Chondrocyte (in vitro differentiated cells): Measurements from ENCODE around the gene GAS6. TPM values are rescaled to one million over a fixed set of nuclear protein-coding genes. Genes with fewer than 3 reads are reported as not detected.

Experiments used
- DNase-seq: peaks from one replicate; pipeline ENCODE4 v3.0.0; 2021; ENCODE audit warnings: mixed read lengths, low spot score
- H3K27ac Mint-ChIP-seq: one replicate; pipeline ENCODE4 v1.8.0; 2021; ENCODE audit warnings: mild to moderate bottlenecking, moderate library complexity, mixed read lengths; ENCODE audit not compliant: unreplicated experiment
- H3K27me3 Mint-ChIP-seq: 2 replicates; pipeline ENCODE4 v1.8.0; 2021; ENCODE audit warnings: low read depth, mixed read lengths
- H3K36me3 Mint-ChIP-seq: 2 replicates; pipeline ENCODE4 v1.8.0; 2021; ENCODE audit warnings: low read depth, mixed read lengths
- H3K4me1 Mint-ChIP-seq: 2 replicates; pipeline ENCODE4 v1.8.0; 2021; ENCODE audit warnings: low read depth, mild to moderate bottlenecking, mixed read lengths
- H3K4me3 Mint-ChIP-seq: one replicate; pipeline ENCODE4 v1.8.0; 2021; ENCODE audit warnings: mild to moderate bottlenecking, moderate library complexity, mixed read lengths; ENCODE audit not compliant: unreplicated experiment
- H3K9me3 Mint-ChIP-seq: 2 replicates; pipeline ENCODE4 v1.8.0; 2021; ENCODE audit warnings: low read depth, mixed read lengths
- CTCF ChIP-seq: fragments of 200-600 bp; sonication (generic); IDR thresholded peaks from 2 replicates; pipeline ENCODE4 v1.5.0; 2021; ENCODE audit warnings: antibody characterized with exemption, mild to moderate bottlenecking, moderate library complexity
- total RNA-seq: library from RNA; stranded (reverse); gene quantifications from 3 replicates; pipeline ENCODE4 v1.2.1, GENCODE V29; 2021

Gene GAS6
- total RNA-seq, 1 donor from 2014 or later = 111 TPM

DNA sequence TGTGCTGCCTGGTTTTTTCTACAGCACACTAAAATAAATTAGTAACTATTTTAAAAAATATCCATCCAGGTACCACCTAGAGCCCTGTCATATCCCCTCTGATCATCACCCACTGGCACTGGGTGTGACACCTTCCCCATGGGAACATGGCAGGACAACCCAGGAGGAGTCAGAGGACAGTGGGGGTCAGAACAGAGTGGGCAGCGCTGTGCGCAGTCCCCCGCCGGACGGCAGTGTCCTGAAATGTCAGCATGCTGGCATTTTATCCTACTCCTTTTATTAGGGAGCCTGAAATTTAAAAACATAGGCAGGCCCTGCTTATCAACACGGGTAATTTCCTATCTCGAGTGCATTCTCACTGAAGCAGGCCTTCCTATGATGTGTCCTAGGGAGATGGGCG is 42.1 kb upstream of the GAS6 start:
- no peak for TF ChIP-seq CTCF
- H3K4me1 Mint-ChIP-seq = peaks cover 51% of the 10 kb centered on the region
- DNase-seq = no peak
- no peaks in the 10 kb centered on the region for H3K27me3 Mint-ChIP-seq
- H3K4me3 Mint-ChIP-seq = no peak overlapping the region
- no peaks in the 10 kb centered on the region for H3K36me3 Mint-ChIP-seq
- H3K27ac Mint-ChIP-seq = no peak overlapping the region
- peaks cover 2% of the 10 kb centered on the region for H3K9me3 Mint-ChIP-seq

DNA sequence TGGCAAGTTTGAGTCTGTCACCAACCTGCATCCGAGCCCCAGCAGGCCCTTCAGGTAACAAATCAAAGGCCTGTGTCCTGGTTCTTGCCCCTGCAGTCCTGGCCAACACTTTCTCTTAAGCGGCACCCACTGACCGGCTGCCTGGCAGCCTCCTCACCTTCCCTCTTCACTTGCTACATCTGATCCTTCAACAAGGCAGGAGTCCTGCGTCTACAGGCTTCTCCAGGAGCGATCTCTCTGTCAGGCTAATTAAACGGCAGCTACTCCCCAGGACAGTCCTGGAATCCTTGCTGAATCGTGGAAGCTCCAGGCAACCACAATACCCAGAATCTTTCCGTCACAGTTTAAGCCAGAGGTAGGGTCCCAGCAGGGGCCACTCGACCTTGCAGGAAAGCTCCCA is 41.1 kb upstream of the GAS6 start:
- Mint-ChIP-seq H3K27ac (no peak overlapping the region), H3K36me3 (no peaks in the 10 kb centered on the region), H3K4me3 (no peak overlapping the region), H3K9me3 (no peaks in the 10 kb centered on the region), H3K27me3 (no peaks in the 10 kb centered on the region), H3K4me1 (peaks cover 55% of the 10 kb centered on the region)
- TF ChIP-seq CTCF = no peak
- DNase-seq = no peak

DNA sequence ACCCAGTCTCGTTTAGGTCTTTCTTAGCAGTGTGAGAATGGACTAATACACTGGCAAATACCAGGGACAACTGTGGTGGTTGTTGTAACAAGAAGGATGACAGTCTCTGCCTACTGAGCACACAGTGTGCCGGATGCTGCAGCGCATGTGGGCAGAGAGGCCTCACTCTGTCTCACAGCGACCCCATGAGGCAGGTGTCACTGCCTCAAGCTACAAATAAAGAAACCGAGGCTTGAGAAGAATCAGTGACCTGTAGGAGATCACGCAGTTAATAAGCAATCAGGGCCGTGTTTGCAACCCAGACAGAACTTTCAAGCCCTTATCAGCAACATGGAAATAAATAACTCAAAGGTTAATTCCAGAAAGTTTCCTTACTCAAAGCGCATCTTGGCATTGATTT is 40.5 kb upstream of the GAS6 start:
- peak; percentile 79 for TF ChIP-seq CTCF
- H3K4me1 Mint-ChIP-seq = peaks cover 55% of the 10 kb centered on the region
- no peak for DNase-seq
- peak overlapping the region; percentile 79 for H3K27ac Mint-ChIP-seq
- no peaks in the 10 kb centered on the region for H3K9me3 Mint-ChIP-seq
- H3K27me3 Mint-ChIP-seq = no peaks in the 10 kb centered on the region
- no peaks in the 10 kb centered on the region for H3K36me3 Mint-ChIP-seq
- H3K4me3 Mint-ChIP-seq = no peak overlapping the region

- no peaks in the 10 kb centered on the region for H3K27me3 Mint-ChIP-seq
- H3K4me1 Mint-ChIP-seq = peaks cover 55% of the 10 kb centered on the region
- H3K4me3 Mint-ChIP-seq = no peak overlapping the region
- DNase-seq = no peak
- no peak for TF ChIP-seq CTCF
- no peaks in the 10 kb centered on the region for H3K36me3 Mint-ChIP-seq
- H3K9me3 Mint-ChIP-seq = no peaks in the 10 kb centered on the region
- H3K27ac Mint-ChIP-seq = peak overlapping the region; percentile 84
These were observed 40.0 kb upstream of the GAS6 start for GRCh38 chr13:113903912-113904311.

DNA sequence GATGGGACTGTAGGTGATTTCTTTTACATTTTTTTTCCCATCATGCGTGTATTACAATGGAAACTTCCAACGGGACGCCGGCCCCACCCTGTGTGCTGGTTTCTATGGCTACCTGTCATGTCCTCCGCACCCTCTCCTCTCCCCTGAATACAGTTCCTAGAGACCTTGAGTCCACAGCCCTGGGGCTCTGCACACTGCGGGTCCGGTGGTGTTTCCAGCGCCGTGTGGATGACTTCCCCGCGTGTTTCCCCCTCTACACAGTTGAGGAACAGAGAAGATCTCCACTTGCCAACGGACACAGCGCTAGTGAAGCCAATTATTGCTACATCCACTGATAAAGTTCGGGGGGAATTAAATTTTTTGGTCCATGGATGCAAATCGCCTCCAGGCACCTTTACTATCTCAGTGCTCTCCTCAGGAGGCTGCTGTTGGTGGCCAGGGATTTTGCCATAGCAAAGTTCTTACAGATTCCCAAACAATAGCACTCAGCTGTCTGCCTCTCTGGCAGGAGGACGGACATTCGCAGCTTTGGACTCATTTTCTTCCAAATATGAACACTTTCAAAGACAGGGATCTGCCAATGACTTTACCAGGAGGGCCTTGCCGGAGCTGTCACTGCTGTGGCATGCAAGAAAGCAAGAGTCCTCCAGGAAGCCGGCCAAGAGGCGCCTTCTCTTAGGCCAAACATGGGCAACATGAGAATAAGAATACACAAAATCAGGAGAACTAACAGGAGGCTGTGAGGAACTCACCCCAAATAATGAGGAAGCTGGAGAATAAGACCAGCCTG is 39.3 kb upstream of the GAS6 start:
- H3K27ac Mint-ChIP-seq = peak overlapping the region; percentile 84
- no peaks in the 10 kb centered on the region for H3K9me3 Mint-ChIP-seq

More for the DNA sequence above, 39.3 kb upstream of the GAS6 start:
- Mint-ChIP-seq H3K4me1 (peaks cover 52% of the 10 kb centered on the region), H3K36me3 (no peaks in the 10 kb centered on the region), H3K27me3 (no peaks in the 10 kb centered on the region), H3K4me3 (no peak overlapping the region)
- no peak for TF ChIP-seq CTCF
- no peak for DNase-seq
